HepG2 (cell line): ENCODE measurements around the gene STIM1. TPM values are rescaled to one million over a fixed set of nuclear protein-coding genes. Genes with fewer than 3 reads are reported as not detected.

Source experiments
- ATAC-seq: fragments of 200-7000 bp; cut with Tn5 transposase; 3 replicates; pipeline ENCODE4 v1.9.1; 2020; ENCODE audit warnings: mild to moderate bottlenecking, moderate library complexity
- BruUV-seq: library from RNA; stranded (reverse); fragments of 400-500 nt; replicated peaks from 2 replicates; lab custom pipeline; 2021; lab: Mats Ljungman, UMichigan
- CTCF ChIA-PET: fragments of 300-600 bp; formaldehyde crosslinking; extraction: SDS; loops from one replicate; lab custom pipeline; 2021; ENCODE audit warnings: low total read pairs, inconsistent platforms, low intra/inter-chr PET ratio; lab: Yijun Ruan, JAX
- POLR2A ChIA-PET: fragments of 350-600 bp; sonication (Branson Sonifier 250); formaldehyde crosslinking; loops from one replicate; lab custom pipeline; 2020; ENCODE audit warnings: antibody characterized with exemption, inconsistent platforms; lab: Yijun Ruan, JAX
- DNase-seq: peaks from one replicate; pipeline ENCODE4 v3.0.0-alpha.2; 2015; ENCODE audit warnings: low spot score
- FAIRE-seq: peaks from 3 replicates; lab custom pipeline; 2011; peaks lifted over from hg19 to GRCh38; lab: Jason Lieb, UNC
- H2AFZ ChIP-seq: one replicate; pipeline ENCODE4 v1.6.1; 2011; ENCODE audit warnings: low read length, inconsistent platforms
- H3K27ac ChIP-seq: fragments of 300-600 bp; 3 replicates; pipeline ENCODE4 v1.8.0; 2011; ENCODE audit warnings: mixed run types, mild to moderate bottlenecking, mixed read lengths, low read length, inconsistent platforms; ENCODE audit not compliant: insufficient read depth; ENCODE audit errors: extremely low read length
- H3K27me3 ChIP-seq, 2 experiments: fragments of 200-600 bp in 1 of 2; 2 replicates in 1 of 2; 3 replicates in 1 of 2; pipeline versions ENCODE4 v1.6.0 to v1.8.0; 2011; ENCODE audit warnings: low read length in 2 of 2, mild to moderate bottlenecking in 2 of 2, moderate library complexity in 2 of 2, inconsistent platforms in 1 of 2; ENCODE audit not compliant: insufficient read depth in 2 of 2, control insufficient read depth in 1 of 2
- H3K36me3 ChIP-seq, 2 experiments: fragments of 200-600 bp in 1 of 2; replicated peaks in 1 of 2; 2 replicates in 1 of 2; 3 replicates in 1 of 2; pipeline versions ENCODE4 v1.5.1 to v1.8.0; 2011; ENCODE audit warnings: low read length in 2 of 2, inconsistent platforms in 1 of 2; ENCODE audit not compliant: insufficient read depth in 2 of 2, control insufficient read depth in 1 of 2
- H3K4me1 ChIP-seq: 2 replicates; pipeline ENCODE4 v1.5.1; 2012; ENCODE audit warnings: low read length, inconsistent platforms; ENCODE audit not compliant: insufficient read depth
- H3K4me2 ChIP-seq: 2 replicates; pipeline ENCODE4 v1.6.0; 2011; ENCODE audit warnings: low read depth, low read length, inconsistent platforms
- H3K4me3 ChIP-seq, 3 experiments: fragments of 200-600 bp in 1 of 3; sonication (generic), shearing (Covaris generic) in 1 of 3; replicated peaks in 1 of 3; 2 replicates each; pipeline ENCODE4 v1.5.1; 2011 to 2016; ENCODE audit warnings: low read length in 3 of 3, inconsistent platforms in 2 of 3, low read depth in 2 of 3, mild to moderate bottlenecking in 2 of 3, control low read depth in 1 of 3, mixed read lengths in 1 of 3; ENCODE audit not compliant: insufficient read depth in 1 of 3
- H3K79me2 ChIP-seq: one replicate; pipeline ENCODE4 v1.6.1; 2011; ENCODE audit warnings: low read length, inconsistent platforms; ENCODE audit not compliant: insufficient read depth
- H3K9ac ChIP-seq: 2 replicates; pipeline ENCODE4 v1.6.0; 2011; ENCODE audit warnings: mild to moderate bottlenecking, low read depth, low read length, inconsistent platforms; ENCODE audit not compliant: insufficient read depth
- H3K9me3 ChIP-seq: 2 replicates; pipeline ENCODE4 v1.5.1; 2012; ENCODE audit warnings: mild to moderate bottlenecking, low read length
- H4K20me1 ChIP-seq: 2 replicates; pipeline ENCODE4 v1.6.0; 2011; ENCODE audit warnings: inconsistent platforms, mild to moderate bottlenecking, low read length, moderate library complexity; ENCODE audit not compliant: insufficient read depth
- DNMT3B ChIP-seq: conservative IDR thresholded peaks from 2 replicates; pipeline ENCODE4 v1.6.1; 2016; ENCODE audit warnings: missing biosample characterization, control low read depth
- KIAA2018 ChIP-seq: sonication (generic); formaldehyde crosslinking; IDR thresholded peaks from 2 replicates; pipeline ENCODE4 v1.5.0; 2020; ENCODE audit warnings: mild to moderate bottlenecking, missing genetic modification reagents, borderline replicate concordance
- ZNF646 ChIP-seq: sonication (generic); formaldehyde crosslinking; IDR thresholded peaks from 2 replicates; pipeline ENCODE4 v1.9.0; 2021; ENCODE audit warnings: mild to moderate bottlenecking, missing genetic modification reagents
- ZNF792 ChIP-seq: IDR thresholded peaks from 2 replicates; pipeline ENCODE4 v1.6.1; 2016
- ZSCAN31 ChIP-seq: sonication (generic); formaldehyde crosslinking; IDR thresholded peaks from 2 replicates; pipeline ENCODE4 v1.5.0; 2020; ENCODE audit warnings: low read depth, mild to moderate bottlenecking, missing genetic modification reagents
- in situ Hi-C: cut with HindIII; loops from 2 replicates; pipeline ENCODE4 v1.10.0; 2017; ENCODE audit warnings: low pct_unique_long_range_greater_than_20kb; ENCODE audit not compliant: extremely low pct_ligation_motif_present
- intact Hi-C: fragments of 100-400 bp; cut with micrococcal nuclease; formaldehyde crosslinking; loops from one replicate; pipeline ENCODE4 v1.10.0; 2022; ENCODE audit not compliant: unreplicated experiment
- polyA plus RNA-seq, 8 experiments: library from polyadenylated mRNA; depleted of rRNA in 3 of 8; stranded (reverse) in 7 of 8; unstranded in 1 of 8; fragments of >200 nt; fragmentation: Illumina TruSeq in 4 of 8; extraction: Trizol in 4 of 8; gene quantifications; 2 replicates each; pipeline versions ENCODE4 v1.2.1 to v1.2.3, GENCODE V29; 2011 to 2016; ENCODE audit warnings: low read depth in 4 of 8, missing spikeins in 1 of 8, mixed read lengths in 1 of 8; ENCODE audit not compliant: insufficient read depth in 1 of 8
- total RNA-seq, 5 experiments: library from RNA; depleted of rRNA; stranded (reverse); fragments of >200 nt; fragmentation: Illumina TruSeq; extraction: Trizol; gene quantifications; 2 replicates each; pipeline ENCODE4 v1.2.3, GENCODE V29; 2016; ENCODE audit warnings: low read depth in 1 of 5
- TF ChIP-seq, protein P1 (sequence below): sonication (generic); formaldehyde crosslinking; conservative IDR thresholded peaks from 2 replicates; pipeline ENCODE4 v1.4.0; 2020; ENCODE audit warnings: missing genetic modification reagents

STIM1 gene
- total and polyA plus RNA-seq, 2 of the 13 experiments (the other 11 are each of a cell fraction or from before 2014, with no cell fraction given): 19.2 to 28.5 TPM

- no peak for ATAC-seq
- Histone ChIP-seq H4K20me1 (no peaks in the 10 kb centered on the region), H3K36me3 (peaks cover 3 to 6% of the 10 kb centered on the region in 2 experiments; a peak in 2 of 5 replicates), H3K27ac (no peak overlapping the region), H3K9me3 (no peaks in the 10 kb centered on the region), H3K4me2 (no peak overlapping the region), H2AFZ (no peak overlapping the region), H3K27me3 (no peaks in the 10 kb centered on the region), H3K9ac (no peak overlapping the region), H3K4me1 (peaks cover 19% of the 10 kb centered on the region), H3K79me2 (no peaks in the 10 kb centered on the region), H3K4me3 (no peak overlapping the region)
- no peak for FAIRE-seq
- no TSS peak for BruUV-seq
- intact Hi-C loops (no loop called here), in situ Hi-C loops (loop anchor here (10.0 kb wide), 1 partner anchor 113 kb away; the partner anchor contains the start of gene STIM1)
- ChIA-PET POLR2A (no interaction called here), CTCF (interaction anchor here (1.1 kb wide), 1 partner anchor 113 kb away, joined by 3 read pairs; no protein-coding TSS in a partner anchor)
- DNase-seq: no peak
- no peak for TF ChIP-seq ZNF646 (CRISPR knock-in tag)
- no peak for TF ChIP-seq KIAA2018 (CRISPR knock-in tag)
- no peak for TF ChIP-seq ZSCAN31 (CRISPR knock-in tag)
- no peak for TF ChIP-seq ZNF792 (CRISPR knock-in tag)
- TF ChIP-seq DNMT3B: no peak
- TF ChIP-seq, protein P1, sequence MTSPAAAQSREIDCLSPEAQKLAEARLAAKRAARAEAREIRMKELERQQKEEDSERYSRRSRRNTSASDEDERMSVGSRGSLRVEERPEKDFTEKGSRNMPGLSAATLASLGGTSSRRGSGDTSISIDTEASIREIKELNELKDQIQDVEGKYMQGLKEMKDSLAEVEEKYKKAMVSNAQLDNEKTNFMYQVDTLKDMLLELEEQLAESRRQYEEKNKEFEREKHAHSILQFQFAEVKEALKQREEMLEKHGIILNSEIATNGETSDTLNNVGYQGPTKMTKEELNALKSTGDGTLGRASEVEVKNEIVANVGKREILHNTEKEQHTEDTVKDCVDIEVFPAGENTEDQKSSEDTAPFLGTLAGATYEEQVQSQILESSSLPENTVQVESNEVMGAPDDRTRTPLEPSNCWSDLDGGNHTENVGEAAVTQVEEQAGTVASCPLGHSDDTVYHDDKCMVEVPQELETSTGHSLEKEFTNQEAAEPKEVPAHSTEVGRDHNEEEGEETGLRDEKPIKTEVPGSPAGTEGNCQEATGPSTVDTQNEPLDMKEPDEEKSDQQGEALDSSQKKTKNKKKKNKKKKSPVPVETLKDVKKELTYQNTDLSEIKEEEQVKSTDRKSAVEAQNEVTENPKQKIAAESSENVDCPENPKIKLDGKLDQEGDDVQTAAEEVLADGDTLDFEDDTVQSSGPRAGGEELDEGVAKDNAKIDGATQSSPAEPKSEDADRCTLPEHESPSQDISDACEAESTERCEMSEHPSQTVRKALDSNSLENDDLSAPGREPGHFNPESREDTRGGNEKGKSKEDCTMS (CRISPR knock-in tag): no peak
Measured at GRCh38 chr11:3967695-3968094, 112.2 kb downstream of the STIM1 start.
